Stomach (tissue), 9 donors: Measurements from ENCODE around the gene HOMER3. TPM values are rescaled to one million over a fixed set of nuclear protein-coding genes. Genes with fewer than 3 reads are reported as not detected.

ENCODE experiments used
- DNase-seq, 2 donors: peaks; one replicate each; pipeline versions ENCODE4 v3.0.0 to v3.0.0-alpha.2; 2013 to 2019
- H3K27ac ChIP-seq, 5 donors: fragments of 200-600 bp in 4 of 5; sonication (generic) in 4 of 5; one replicate each; pipeline ENCODE4 v1.5.1; 2013 to 2019; ENCODE audit warnings: mild to moderate bottlenecking in 1 of 5, moderate library complexity in 1 of 5
- H3K27me3 ChIP-seq, 3 donors: fragments of 200-600 bp; sonication (generic); one replicate each; pipeline ENCODE4 v1.5.1; 2017 to 2019; ENCODE audit warnings: mixed run types in 1 of 3
- H3K36me3 ChIP-seq, 4 donors: fragments of 200-600 bp; sonication (generic); 1 replicate in 3 of 4; 2 replicates in 1 of 4; pipeline ENCODE4 v1.5.1; 2016 to 2019
- H3K4me1 ChIP-seq, 4 donors: fragments of 200-600 bp; sonication (generic); one replicate each; pipeline ENCODE4 v1.5.1; 2016 to 2019
- H3K4me3 ChIP-seq, 4 donors: fragments of 200-600 bp; sonication (generic) in 3 of 4; one replicate each; pipeline ENCODE4 v1.5.1; 2016 to 2019; ENCODE audit warnings: mild to moderate bottlenecking in 1 of 4
- H3K9me3 ChIP-seq, 4 donors: fragments of 200-600 bp; sonication (generic); one replicate each; pipeline ENCODE4 v1.5.1; 2016 to 2019
- CTCF ChIP-seq, 7 experiments: fragments of 450-650 bp in 4 of 7; fragments of 200-600 bp in 3 of 7; sonication (generic) in 3 of 7; IDR thresholded peaks; one replicate each; pipeline ENCODE4 v1.5.1; 2016 to 2019; ENCODE audit warnings: antibody characterized with exemption in 7 of 7, control low read depth in 2 of 7, mild to moderate bottlenecking in 1 of 7
- EP300 ChIP-seq: sonication (generic); formaldehyde crosslinking; IDR thresholded peaks from one replicate; pipeline ENCODE4 v1.6.1; 2017; ENCODE audit warnings: antibody characterized with exemption
- POLR2A ChIP-seq, 4 donors: fragments of 450-650 bp; IDR thresholded peaks; one replicate each; pipeline ENCODE4 v1.6.1; 2016; ENCODE audit warnings: antibody characterized with exemption in 4 of 4, control low read depth in 2 of 4, mild to moderate bottlenecking in 1 of 4, moderate library complexity in 1 of 4
- POLR2AphosphoS5 ChIP-seq, 3 donors: sonication (generic); formaldehyde crosslinking; IDR thresholded peaks; one replicate each; pipeline ENCODE4 v1.6.1; 2016; ENCODE audit warnings: antibody characterized with exemption in 3 of 3
- WGBS, 5 donors: extraction: QIAGEN DNeasy Blood & Tissue Kit in 3 of 5; methylation state at CpG; one replicate each; pipeline versions ENCODE4 v1.1.5 to v1.1.7; 2013 to 2018; 5-methylcytosine and 5-hydroxymethylcytosine counted together
- intact Hi-C: fragments of 100-400 bp; cut with DNase I; formaldehyde crosslinking; loops from one replicate; pipeline ENCODE4 v1.15.1; 2023; ENCODE audit warnings: low total_unique reads
- polyA plus RNA-seq, 3 donors: library from polyadenylated mRNA; stranded (reverse); fragments of 200-250 nt; gene quantifications; one replicate each; pipeline ENCODE4 v1.2.3, GENCODE V29; 2013
- total RNA-seq, 5 donors: library from RNA; depleted of rRNA; stranded (reverse); fragments of >200 nt; gene quantifications; one replicate each; pipeline versions ENCODE4 v1.1.0 to v1.2.3, GENCODE V29; 2014 to 2016
- donor health status: healthy with polysubstance abuse.
- donor health status: Bipolar disorder and iron deficiency.
- donor health status: healthy.

The HOMER3 gene
- total and polyA plus RNA-seq, 8 donors: 5.1 to 74.7 (median 16.8) TPM

DNA sequence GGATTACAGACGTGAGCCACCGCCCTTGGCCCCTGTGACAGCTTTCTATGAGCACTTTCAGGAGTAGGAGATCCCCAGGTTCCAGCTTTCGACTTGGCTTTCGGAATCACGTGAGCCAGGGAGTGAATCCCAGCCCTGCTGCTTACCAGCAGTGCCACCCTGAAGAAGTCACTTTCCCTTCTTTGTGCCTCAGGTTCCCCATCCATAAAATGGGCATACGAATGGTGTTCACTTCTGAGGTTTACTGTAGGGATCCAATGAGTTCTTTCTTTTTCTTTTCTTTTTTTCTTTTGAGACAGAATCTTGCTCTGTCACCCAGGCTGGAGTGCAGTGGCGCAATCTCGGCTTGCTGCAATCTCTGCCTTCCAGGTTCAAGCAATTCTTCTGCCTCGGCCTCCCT lies 4.3 kb upstream of the HOMER3 start:
- H3K9me3 ChIP-seq: no peaks in the 10 kb centered on the region
- no peaks in the 10 kb centered on the region for H3K36me3 ChIP-seq
- peaks cover 0 to 2% (median 0%) of the 10 kb centered on the region in 3 donors for H3K27me3 ChIP-seq
- H3K27ac ChIP-seq: no peak overlapping the region
- intact Hi-C loops: no loop called here
- TF ChIP-seq POLR2A (IDR thresholded peaks at IDR 0.05): no peak
- no peak for TF ChIP-seq EP300
- TF ChIP-seq POLR2AphosphoS5 (IDR thresholded peaks at IDR 0.05): no peak
- TF ChIP-seq CTCF (IDR thresholded peaks at IDR 0.05): no peak
- H3K4me1 ChIP-seq: peaks cover 4 to 14% (median 11%) of the 10 kb centered on the region in 4 donors
- no peak for DNase-seq
- H3K4me3 ChIP-seq: no peak overlapping the region
- 81 to 92% (median 88%) methylated on average over 9 of the region's 9 CpGs for WGBS, 5 donors

DNA sequence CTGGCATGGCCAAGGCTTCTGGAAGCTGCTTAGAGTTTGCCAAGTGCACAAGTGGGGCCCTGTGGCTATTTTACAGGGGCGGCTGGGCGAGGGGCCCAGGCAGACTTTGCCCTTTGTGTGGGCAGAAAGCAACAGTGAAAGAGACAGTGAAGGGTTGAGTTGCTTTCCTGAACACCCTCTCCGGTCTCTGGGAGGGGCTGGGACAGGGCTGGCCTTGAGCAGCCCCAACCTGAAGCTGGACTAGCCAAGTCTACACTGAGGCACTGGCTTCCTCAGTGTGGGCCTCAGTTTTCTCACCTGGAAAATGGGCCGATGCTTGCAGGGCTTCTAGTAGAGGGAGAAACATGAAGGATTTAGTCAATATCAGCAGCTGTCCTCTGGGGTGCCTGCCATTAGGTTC lies 2.4 kb upstream of the HOMER3 start:
- DNase-seq: no peak
- H3K4me1 ChIP-seq: peaks cover 12 to 28% (median 21%) of the 10 kb centered on the region in 4 donors
- WGBS, 5 donors: 67 to 75% (median 72%) methylated on average over 4 of the region's 4 CpGs
- no peak overlapping the region for H3K4me3 ChIP-seq
- H3K27ac ChIP-seq: no peak overlapping the region
- H3K27me3 ChIP-seq: peaks cover 0 to 7% (median 0%) of the 10 kb centered on the region in 3 donors
- TF ChIP-seq CTCF (IDR thresholded peaks at IDR 0.05) (no peak), EP300 (no peak)
- intact Hi-C loops: no loop called here
- no peaks in the 10 kb centered on the region for H3K9me3 ChIP-seq
- peaks cover 0 to 2% (median 0%) of the 10 kb centered on the region in 4 donors for H3K36me3 ChIP-seq

DNA sequence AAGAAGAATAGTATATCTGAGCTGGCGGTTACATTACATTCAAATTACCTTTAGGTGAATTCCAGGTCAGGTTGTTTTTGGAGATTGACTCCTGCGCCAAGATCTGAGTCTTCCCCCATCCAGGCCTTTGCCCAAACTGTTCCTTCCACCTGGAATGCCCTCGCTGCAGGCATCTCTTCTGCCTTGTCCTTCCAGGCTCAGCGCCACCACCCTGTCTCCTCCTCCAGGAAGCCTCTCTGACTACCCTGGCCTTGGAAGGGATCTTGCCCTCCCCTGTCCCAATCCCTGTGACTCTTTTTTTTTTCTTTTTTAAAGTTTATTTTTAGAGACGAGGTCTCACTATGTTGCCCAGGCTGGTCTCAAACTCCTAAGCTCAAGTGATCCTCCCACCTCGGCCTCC lies 1.7 kb upstream of the HOMER3 start:
- Histone ChIP-seq H3K27me3 (peaks cover 0 to 7% (median 0%) of the 10 kb centered on the region in 3 donors), H3K27ac (no peak overlapping the region), H3K4me3 (no peak overlapping the region), H3K9me3 (no peaks in the 10 kb centered on the region), H3K36me3 (peaks cover 0 to 9% (median 6%) of the 10 kb centered on the region in 4 donors), H3K4me1 (peaks cover 12 to 28% (median 21%) of the 10 kb centered on the region in 4 donors)
- TF ChIP-seq EP300 (no peak), POLR2A (IDR thresholded peaks at IDR 0.05) (no peak), CTCF (IDR thresholded peaks at IDR 0.05) (no peak), POLR2AphosphoS5 (IDR thresholded peaks at IDR 0.05) (no peak)
- 84 to 90% (median 87%) methylated on average over 6 of the region's 6 CpGs for WGBS, 5 donors
- DNase-seq: no peak
- intact Hi-C loops: no loop called here

- TF ChIP-seq POLR2AphosphoS5 (IDR thresholded peaks at IDR 0.05): no peak
- no peak for TF ChIP-seq CTCF (IDR thresholded peaks at IDR 0.05)
- no peak for TF ChIP-seq POLR2A (IDR thresholded peaks at IDR 0.05)
- TF ChIP-seq EP300: no peak
- peak in 1 of 2 donors; percentile 50 for DNase-seq
- Histone ChIP-seq H3K27me3 (peaks cover 0 to 7% (median 0%) of the 10 kb centered on the region in 3 donors), H3K27ac (peak overlapping the region in 2 of 5 donors; percentile 18 to 42), H3K36me3 (peaks cover 0 to 12% (median 9%) of the 10 kb centered on the region in 4 donors), H3K9me3 (no peaks in the 10 kb centered on the region), H3K4me3 (peak overlapping the region; percentile 19 to 79 (median 50)), H3K4me1 (peaks cover 12 to 28% (median 21%) of the 10 kb centered on the region in 4 donors)
- intact Hi-C loops: no loop called here
- 60 to 66% (median 66%) methylated on average over 18 of the region's 18 CpGs for WGBS, 5 donors
Observed at GRCh38 chr19:18941628-18942354, 774 bp upstream of the HOMER3 start.
